NCI-H2107 (cell line): ENCODE measurements around the gene SPRR3.

Source experiments
- DNase-seq: peaks from one replicate; lab custom pipeline; 2025; lab: John Stamatoyannopoulos, UW

SPRR3 gene

GRCh38 chr1:153001382-153001781 is at the start of gene SPRR3:
SPRR3 (plus strand) TSS chr1:153001749; CDS start chr1:153003021, 1,272 bp downstream.
- DNase-seq = no peak

GRCh38 chr1:152953761-152954160 is 47.8 kb upstream of the SPRR3 start:
- no peak for DNase-seq

- no peak for DNase-seq
Measured at GRCh38 chr1:152954436-152954835, 47.1 kb upstream of the SPRR3 start.

GRCh38 chr1:152957561-152957960 is 44.0 kb upstream of the SPRR3 start:
- no peak for DNase-seq

GRCh38 chr1:152959273-152959672 is 42.3 kb upstream of the SPRR3 start:
- no peak for DNase-seq

- no peak for DNase-seq
Measured at GRCh38 chr1:152959801-152960451, 41.6 kb upstream of the SPRR3 start.

GRCh38 chr1:152960452-152961044 is 41.0 kb upstream of the SPRR3 start:
- no peak for DNase-seq

GRCh38 chr1:152961226-152961891 is 40.2 kb upstream of the SPRR3 start:
- no peak for DNase-seq

- no peak for DNase-seq
Measured at GRCh38 chr1:152962876-152963415, 38.6 kb upstream of the SPRR3 start.

GRCh38 chr1:152964536-152964935 is 37.0 kb upstream of the SPRR3 start:
- DNase-seq = no peak

- DNase-seq = no peak
Measured at GRCh38 chr1:152965853-152966252, 35.7 kb upstream of the SPRR3 start.

- DNase-seq = no peak
Measured at GRCh38 chr1:152967201-152967600, 34.3 kb upstream of the SPRR3 start.

- DNase-seq = no peak
Measured at GRCh38 chr1:152968248-152968647, 33.3 kb upstream of the SPRR3 start.

GRCh38 chr1:152969036-152969435 is 32.5 kb upstream of the SPRR3 start:
- no peak for DNase-seq

- DNase-seq = no peak
Measured at GRCh38 chr1:152970495-152970894, 31.1 kb upstream of the SPRR3 start, which contains the start of gene SPRR4. SPRR4 (plus strand) TSS chr1:152970648; CDS start chr1:152971891, 1,243 bp downstream.

- DNase-seq = no peak
Measured at GRCh38 chr1:152972196-152972886, 29.2 kb upstream of the SPRR3 start.

GRCh38 chr1:152976688-152977087 is 24.9 kb upstream of the SPRR3 start:
- DNase-seq = no peak

GRCh38 chr1:152977614-152978013 is 23.9 kb upstream of the SPRR3 start:
- no peak for DNase-seq

- DNase-seq = no peak
Measured at GRCh38 chr1:152980676-152981075, 20.9 kb upstream of the SPRR3 start.

GRCh38 chr1:152981146-152981871 is 20.2 kb upstream of the SPRR3 start:
- no peak for DNase-seq

- no peak for DNase-seq
Measured at GRCh38 chr1:152982076-152982475, 19.5 kb upstream of the SPRR3 start.

GRCh38 chr1:152983234-152983633 is 18.3 kb upstream of the SPRR3 start:
- DNase-seq = no peak
